OCI-LY7 (cell line): ENCODE data around the gene AP3B2.

Experiments
- CTCF ChIP-seq: fragments of 200-600 bp; sonication (generic); conservative IDR thresholded peaks from 2 replicates; pipeline ENCODE4 v1.5.1; 2014; ENCODE audit warnings: mild to moderate bottlenecking, antibody characterized with exemption, low read length, moderate library complexity, mixed read lengths
- EZH2phosphoT487 ChIP-seq: fragments of 200-600 bp; sonication (generic); IDR thresholded peaks from 2 replicates; pipeline ENCODE4 v1.6.1; 2018; ENCODE audit warnings: low read depth, borderline replicate concordance, mild to moderate bottlenecking, mixed run types, antibody characterized with exemption, low read length, moderate library complexity, mixed read lengths

GRCh38 chr15:82625136-82625535 is 84.5 kb downstream of the AP3B2 start:
- TF ChIP-seq CTCF, result no peak
- no peak for TF ChIP-seq EZH2phosphoT487
